Epithelial cell of esophagus (primary cell): Measurements from ENCODE around the gene C19orf25.

Source experiments
- DNase-seq: peaks from one replicate; pipeline ENCODE4 v3.0.0; 2010; ENCODE audit warnings: low read depth
- H3K4me3 ChIP-seq: 2 replicates; pipeline ENCODE4 v1.5.1; 2011; ENCODE audit warnings: mild to moderate bottlenecking, low read length, control low read depth
- TF ChIP-seq, protein P1 (sequence below): IDR thresholded peaks from 2 replicates; pipeline ENCODE4 v1.5.1; 2011; ENCODE audit warnings: low read depth, mild to moderate bottlenecking, low read length, control low read depth, inconsistent platforms; ENCODE audit not compliant: insufficient read depth; ENCODE audit errors: missing control alignments

C19orf25 gene

DNA sequence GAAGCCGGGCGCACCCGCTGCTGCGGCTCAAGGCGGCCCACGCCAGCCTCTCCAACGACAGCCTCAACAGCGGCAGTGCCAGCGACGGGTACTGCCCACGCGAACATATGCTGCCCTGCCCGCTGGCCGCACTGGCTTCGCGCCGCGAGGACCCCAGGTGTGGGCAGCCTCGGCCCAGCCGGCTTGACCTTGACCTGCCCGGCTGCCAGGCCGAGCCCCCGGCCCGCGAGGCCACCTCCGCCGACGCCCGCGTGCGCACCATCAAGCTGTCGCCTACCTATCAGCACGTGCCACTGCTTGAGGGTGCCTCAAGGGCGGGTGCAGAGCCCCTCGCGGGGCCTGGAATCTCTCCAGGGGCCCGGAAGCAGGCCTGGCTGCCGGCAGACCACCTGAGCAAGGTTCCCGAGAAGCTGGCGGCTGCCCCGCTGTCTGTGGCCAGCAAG is 13.0 kb downstream of the C19orf25 start:
- no peak overlapping the region for H3K4me3 ChIP-seq
- DNase-seq: no peak
- TF ChIP-seq, protein P1, sequence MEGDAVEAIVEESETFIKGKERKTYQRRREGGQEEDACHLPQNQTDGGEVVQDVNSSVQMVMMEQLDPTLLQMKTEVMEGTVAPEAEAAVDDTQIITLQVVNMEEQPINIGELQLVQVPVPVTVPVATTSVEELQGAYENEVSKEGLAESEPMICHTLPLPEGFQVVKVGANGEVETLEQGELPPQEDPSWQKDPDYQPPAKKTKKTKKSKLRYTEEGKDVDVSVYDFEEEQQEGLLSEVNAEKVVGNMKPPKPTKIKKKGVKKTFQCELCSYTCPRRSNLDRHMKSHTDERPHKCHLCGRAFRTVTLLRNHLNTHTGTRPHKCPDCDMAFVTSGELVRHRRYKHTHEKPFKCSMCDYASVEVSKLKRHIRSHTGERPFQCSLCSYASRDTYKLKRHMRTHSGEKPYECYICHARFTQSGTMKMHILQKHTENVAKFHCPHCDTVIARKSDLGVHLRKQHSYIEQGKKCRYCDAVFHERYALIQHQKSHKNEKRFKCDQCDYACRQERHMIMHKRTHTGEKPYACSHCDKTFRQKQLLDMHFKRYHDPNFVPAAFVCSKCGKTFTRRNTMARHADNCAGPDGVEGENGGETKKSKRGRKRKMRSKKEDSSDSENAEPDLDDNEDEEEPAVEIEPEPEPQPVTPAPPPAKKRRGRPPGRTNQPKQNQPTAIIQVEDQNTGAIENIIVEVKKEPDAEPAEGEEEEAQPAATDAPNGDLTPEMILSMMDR: no peak

DNA sequence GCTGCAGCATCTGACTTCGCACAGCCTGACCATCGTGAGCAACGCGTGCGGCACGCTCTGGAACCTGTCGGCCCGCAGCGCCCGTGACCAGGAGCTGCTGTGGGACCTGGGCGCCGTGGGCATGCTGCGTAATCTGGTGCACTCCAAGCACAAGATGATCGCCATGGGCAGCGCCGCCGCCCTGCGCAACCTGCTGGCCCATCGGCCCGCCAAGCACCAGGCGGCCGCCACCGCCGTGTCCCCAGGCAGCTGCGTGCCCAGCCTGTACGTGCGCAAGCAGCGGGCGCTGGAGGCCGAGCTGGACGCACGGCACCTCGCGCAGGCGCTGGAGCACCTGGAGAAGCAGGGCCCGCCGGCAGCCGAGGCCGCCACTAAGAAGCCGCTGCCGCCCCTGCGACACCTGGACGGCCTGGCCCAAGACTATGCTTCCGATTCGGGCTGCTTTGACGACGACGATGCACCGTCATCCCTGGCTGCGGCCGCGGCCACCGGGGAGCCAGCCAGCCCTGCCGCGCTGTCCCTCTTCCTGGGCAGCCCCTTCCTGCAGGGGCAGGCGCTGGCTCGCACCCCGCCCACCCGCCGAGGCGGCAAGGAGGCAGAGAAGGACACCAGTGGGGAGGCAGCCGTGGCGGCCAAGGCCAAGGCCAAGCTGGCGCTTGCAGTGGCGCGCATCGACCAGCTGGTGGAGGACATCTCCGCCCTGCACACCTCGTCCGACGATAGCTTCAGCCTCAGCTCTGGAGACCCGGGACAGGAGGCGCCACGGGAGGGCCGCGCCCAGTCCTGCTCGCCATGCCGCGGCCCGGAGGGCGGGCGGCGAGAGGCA is 13.6 kb downstream of the C19orf25 start:
- TF ChIP-seq, protein P1: peak; percentile 52
- peak; percentile 79 for DNase-seq
- H3K4me3 ChIP-seq: no peak overlapping the region

DNA sequence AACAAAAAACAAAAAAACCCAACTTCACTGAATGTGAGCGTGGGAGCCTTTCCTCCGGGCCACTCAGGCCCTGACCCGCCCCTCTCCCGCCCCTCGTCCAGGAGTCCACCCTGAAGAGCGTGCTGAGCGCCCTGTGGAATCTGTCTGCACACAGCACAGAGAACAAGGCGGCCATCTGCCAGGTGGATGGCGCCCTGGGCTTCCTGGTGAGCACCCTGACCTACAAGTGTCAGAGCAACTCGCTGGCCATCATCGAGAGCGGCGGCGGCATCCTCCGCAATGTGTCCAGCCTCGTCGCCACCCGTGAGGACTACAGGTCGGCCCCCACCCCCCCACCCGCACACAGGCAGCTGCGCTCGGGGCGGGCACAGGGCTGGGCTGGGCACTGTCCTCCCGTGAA is 17.2 kb downstream of the C19orf25 start:
- no peak for DNase-seq
- TF ChIP-seq, protein P1: no peak
- H3K4me3 ChIP-seq: no peak overlapping the region

DNA sequence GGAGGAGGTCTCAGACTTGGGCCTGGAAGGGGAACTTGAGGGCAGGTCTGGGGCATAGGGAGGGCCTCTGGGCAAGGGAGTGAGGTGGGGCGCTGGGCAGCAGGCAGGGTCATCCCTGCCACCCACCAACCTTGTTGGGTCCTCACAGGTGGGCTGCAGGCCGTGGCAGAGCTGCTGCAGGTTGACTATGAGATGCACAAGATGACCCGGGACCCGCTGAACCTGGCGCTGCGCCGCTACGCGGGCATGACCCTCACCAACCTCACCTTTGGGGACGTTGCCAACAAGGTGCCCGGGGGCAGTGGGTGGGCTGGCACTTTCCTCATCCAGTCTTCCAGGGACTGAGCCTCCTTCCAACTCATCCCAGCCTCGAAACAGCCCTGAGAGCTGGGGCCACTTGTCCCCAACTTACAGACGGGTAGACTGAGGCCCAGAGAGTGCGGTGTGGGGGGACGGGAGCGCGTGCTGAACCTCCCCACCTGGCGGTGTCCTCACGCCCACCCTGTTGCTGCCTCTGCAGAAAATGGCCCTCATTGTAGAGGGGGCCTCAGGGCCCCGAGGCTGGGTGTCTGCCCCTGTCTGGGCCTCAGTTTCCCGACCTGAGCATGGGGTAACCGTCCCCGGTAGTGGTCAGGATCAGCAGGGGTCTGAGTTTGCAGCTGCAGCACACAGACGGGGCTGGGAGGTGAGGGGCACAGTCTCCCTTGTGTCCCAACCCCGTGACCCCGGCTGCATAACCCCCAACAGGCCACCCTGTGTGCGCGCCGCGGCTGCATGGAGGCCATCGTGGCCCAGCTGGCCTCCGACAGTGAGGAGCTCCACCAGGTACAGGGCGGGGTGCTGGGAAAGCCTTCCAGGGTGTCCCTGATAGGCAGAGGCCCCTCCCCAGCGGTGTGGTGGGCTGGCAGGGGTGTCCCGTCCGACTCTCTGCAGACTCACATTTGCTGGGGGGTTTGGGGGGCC is 18.7 kb downstream of the C19orf25 start:
- DNase-seq: no peak
- no peak overlapping the region for H3K4me3 ChIP-seq
- TF ChIP-seq, protein P1: no peak

DNA sequence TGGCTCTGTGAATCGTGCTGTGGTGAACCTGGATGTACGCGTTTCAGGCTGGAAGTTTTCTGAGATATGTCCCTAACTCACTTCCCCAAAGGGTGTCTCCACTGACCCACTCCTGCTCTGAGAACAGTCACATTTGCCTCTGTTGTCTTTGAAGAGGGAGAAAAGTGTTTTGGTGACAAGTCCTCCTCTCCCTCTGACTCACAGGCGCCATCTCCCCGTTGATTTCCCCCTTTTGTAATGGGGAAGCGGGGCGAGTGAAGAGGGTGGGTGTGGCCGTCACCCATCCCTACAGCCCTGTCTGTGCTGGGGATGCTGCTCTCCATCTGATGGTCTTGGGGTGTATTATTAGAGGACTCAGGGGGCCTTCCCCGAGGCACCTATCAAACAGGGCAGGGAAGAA is 19.5 kb downstream of the C19orf25 start:
- no peak for DNase-seq
- H3K4me3 ChIP-seq: no peak overlapping the region

DNA sequence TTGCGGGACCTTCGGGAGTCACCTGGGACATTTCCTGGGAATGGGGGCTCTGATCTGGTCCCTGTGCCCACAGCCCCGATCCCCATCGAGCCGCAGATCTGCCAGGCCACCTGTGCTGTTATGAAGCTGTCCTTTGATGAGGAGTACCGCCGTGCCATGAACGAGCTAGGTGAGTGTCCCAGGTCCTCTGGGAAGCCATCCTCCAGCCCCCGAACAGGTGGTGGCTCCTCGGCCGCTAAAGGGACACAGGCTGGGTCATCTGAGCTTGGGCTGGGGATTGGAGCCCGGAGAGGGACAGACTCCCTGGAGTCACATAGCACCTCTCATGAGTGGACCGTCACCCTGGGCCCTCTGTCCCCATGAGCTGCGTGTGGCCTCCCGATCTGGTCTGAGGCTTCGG is 21.1 kb downstream of the C19orf25 start:
- H3K4me3 ChIP-seq: no peak overlapping the region
- no peak for DNase-seq
- TF ChIP-seq, protein P1: no peak

More for the DNA sequence above, 19.5 kb downstream of the C19orf25 start:
- TF ChIP-seq, protein P1: no peak
